Uterus (tissue), 2 donors: ENCODE results near the gene CLMN.

Experiments used
- CTCF ChIP-seq, 4 experiments: fragments of 200-600 bp in 2 of 4; fragments of 450-650 bp in 2 of 4; sonication (generic) in 2 of 4; IDR thresholded peaks; one replicate each; pipeline ENCODE4 v1.5.1; 2016 to 2019; ENCODE audit warnings: antibody characterized with exemption in 4 of 4, mild to moderate bottlenecking in 2 of 4, moderate library complexity in 1 of 4
- POLR2A ChIP-seq, 2 donors: fragments of 450-650 bp; IDR thresholded peaks; one replicate each; pipeline ENCODE4 v1.6.1; 2016; ENCODE audit warnings: antibody characterized with exemption in 2 of 2, mild to moderate bottlenecking in 1 of 2, moderate library complexity in 1 of 2

DNA sequence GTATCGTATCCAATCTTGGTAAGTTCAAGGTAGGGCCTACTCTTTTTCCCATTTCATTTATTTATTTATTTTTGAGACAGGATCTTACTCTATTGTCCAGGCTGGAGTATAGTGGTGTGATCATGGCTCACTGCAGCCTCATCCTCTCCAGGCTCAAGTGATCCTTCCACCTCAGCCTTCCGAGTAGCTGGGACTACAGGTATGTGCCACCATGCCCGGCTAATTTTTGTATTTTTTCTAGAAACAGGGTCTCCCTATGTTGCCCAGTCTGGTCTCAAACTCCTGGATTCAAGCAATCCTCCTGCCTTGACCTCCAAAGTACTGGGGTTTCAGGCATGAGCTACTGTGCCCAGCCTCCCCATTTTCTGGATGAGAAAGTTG, 57.2 kb downstream of the CLMN start:
- TF ChIP-seq CTCF (IDR thresholded peaks at IDR 0.05) (no peak), POLR2A (IDR thresholded peaks at IDR 0.05) (no peak)
